H1 (cell line): ENCODE measurements around the gene PC. TPM values are rescaled to one million over a fixed set of nuclear protein-coding genes. Genes with fewer than 3 reads are reported as not detected.

ENCODE experiments used
- ASH2L ChIP-seq: fragments of 200-600, 300-600 bp; sonication (generic); IDR thresholded peaks from one replicate; pipeline ENCODE4 v1.7.1; 2017; ENCODE audit warnings: low read length
- BACH1 ChIP-seq: IDR thresholded peaks from 2 replicates; pipeline ENCODE4 v1.6.1; 2012; ENCODE audit warnings: low read length, improper control_type of control experiment
- BCL11A ChIP-seq, 2 experiments: IDR thresholded peaks; one replicate each; pipeline ENCODE4 v1.6.1; 2011; ENCODE audit warnings: low read depth in 2 of 2, low read length in 2 of 2, mild to moderate bottlenecking in 2 of 2
- CBX8 ChIP-seq: fragments of 300-800, 300-1000 bp; sonication (generic); IDR thresholded peaks from 2 replicates; pipeline ENCODE4 v1.7.1; 2016; ENCODE audit warnings: low read depth, low read length, borderline replicate concordance
- CHD1 ChIP-seq: IDR thresholded peaks from 2 replicates; pipeline ENCODE4 v1.6.1; 2012; ENCODE audit warnings: low read depth, low read length, improper control_type of control experiment
- EZH2 ChIP-seq: fragments of 200-600 bp; sonication (generic); IDR thresholded peaks from 2 replicates; pipeline ENCODE4 v1.7.1; 2012; ENCODE audit warnings: low read depth, mild to moderate bottlenecking, moderate library complexity, low read length, inconsistent platforms; ENCODE audit not compliant: severe bottlenecking
- GABPA ChIP-seq: IDR thresholded peaks from 2 replicates; pipeline ENCODE4 v1.6.1; 2011; ENCODE audit warnings: mild to moderate bottlenecking, low read length, moderate library complexity, borderline replicate concordance; ENCODE audit not compliant: insufficient read depth
- KDM5A ChIP-seq: fragments of 200-600 bp; IDR thresholded peaks from 2 replicates; pipeline ENCODE4 v1.7.1; 2012; ENCODE audit warnings: mild to moderate bottlenecking, low read length, inconsistent platforms, mixed read lengths
- NRF1 ChIP-seq: IDR thresholded peaks from 2 replicates; pipeline ENCODE4 v1.6.1; 2011; ENCODE audit warnings: mild to moderate bottlenecking, low read depth, low read length, improper control_type of control experiment
- PHF8 ChIP-seq: fragments of 200-600 bp; sonication (generic); conservative IDR thresholded peaks from 2 replicates; pipeline ENCODE4 v1.7.1; 2012; ENCODE audit warnings: low read depth, mild to moderate bottlenecking, inconsistent platforms, low read length, moderate library complexity
- POLR2AphosphoS5 ChIP-seq: IDR thresholded peaks from 2 replicates; pipeline ENCODE4 v1.6.1; 2011; ENCODE audit warnings: low read depth, low read length
- POU5F1 ChIP-seq: IDR thresholded peaks from 2 replicates; pipeline ENCODE4 v1.6.1; 2011; ENCODE audit warnings: low read depth, mild to moderate bottlenecking, low read length, moderate library complexity
- RAD21 ChIP-seq, 2 experiments: IDR thresholded peaks in 1 of 2; conservative IDR thresholded peaks in 1 of 2; 2 replicates each; pipeline ENCODE4 v1.6.1; 2011; ENCODE audit warnings: low read depth in 2 of 2, low read length in 2 of 2, improper control_type of control experiment in 1 of 2, inconsistent platforms in 1 of 2, mild to moderate bottlenecking in 1 of 2, moderate library complexity in 1 of 2
- RFX5 ChIP-seq: IDR thresholded peaks from 2 replicates; pipeline ENCODE4 v1.6.1; 2011; ENCODE audit warnings: low read depth, low read length, improper control_type of control experiment, borderline replicate concordance
- RNF2 ChIP-seq: fragments of 200-900, 300-1000 bp; sonication (generic); IDR thresholded peaks from 2 replicates; pipeline ENCODE4 v1.7.1; 2016; ENCODE audit warnings: borderline replicate concordance, low read depth, mild to moderate bottlenecking, antibody characterized with exemption, low read length; ENCODE audit not compliant: poor library complexity, severe bottlenecking; ENCODE audit errors: missing control alignments
- SIRT6 ChIP-seq: IDR thresholded peaks from one replicate; pipeline ENCODE4 v1.7.1; 2012; ENCODE audit warnings: low read length, inconsistent platforms
- SP1 ChIP-seq: IDR thresholded peaks from 2 replicates; pipeline ENCODE4 v1.6.1; 2011; ENCODE audit warnings: low read depth, low read length
- SP4 ChIP-seq: IDR thresholded peaks from 2 replicates; pipeline ENCODE4 v1.6.1; 2012; ENCODE audit warnings: low read length, inconsistent platforms
- SRF ChIP-seq: IDR thresholded peaks from 2 replicates; pipeline ENCODE4 v1.6.1; 2011; ENCODE audit warnings: mild to moderate bottlenecking, low read depth, low read length, moderate library complexity
- TBP ChIP-seq: IDR thresholded peaks from 2 replicates; pipeline ENCODE4 v1.6.1; 2011; ENCODE audit warnings: low read depth, low read length, improper control_type of control experiment
- polyA plus RNA-seq, 7 experiments: library from polyadenylated mRNA; depleted of rRNA in 3 of 7; stranded (reverse) in 5 of 7; unstranded in 2 of 7; fragments of >200 nt in 5 of 7; fragments of 200-250 nt in 2 of 7; gene quantifications; 1 replicate in 5 of 7; 2 replicates in 1 of 7; 4 replicates in 1 of 7; pipeline versions ENCODE4 v1.2.1 to v1.2.3, GENCODE V29; 2011 to 2013; ENCODE audit warnings: missing spikeins in 2 of 7, mixed read lengths in 2 of 7
- total RNA-seq: library from RNA; stranded (reverse); fragmentation: NEBNext Ultra II Directional; extraction: Animal tissue kit (Norgen Biotek cat#: 25700); gene quantifications from 2 replicates; pipeline ENCODE4 v1.2.1, GENCODE V29; 2021
- TF ChIP-seq, protein P1 (sequence below): IDR thresholded peaks from 2 replicates; pipeline ENCODE4 v1.6.1; 2012; ENCODE audit warnings: low read length, inconsistent platforms
- TF ChIP-seq, protein P2 (sequence below): IDR thresholded peaks from 2 replicates; pipeline ENCODE4 v1.6.1; 2011; ENCODE audit warnings: low read depth, mild to moderate bottlenecking, low read length; ENCODE audit not compliant: insufficient read depth

Gene PC
- total and polyA plus RNA-seq, 2 of the 8 experiments (the other 6 are each of a cell fraction or from before 2014, with no cell fraction given) = 11.5 to 27.5 TPM

DNA sequence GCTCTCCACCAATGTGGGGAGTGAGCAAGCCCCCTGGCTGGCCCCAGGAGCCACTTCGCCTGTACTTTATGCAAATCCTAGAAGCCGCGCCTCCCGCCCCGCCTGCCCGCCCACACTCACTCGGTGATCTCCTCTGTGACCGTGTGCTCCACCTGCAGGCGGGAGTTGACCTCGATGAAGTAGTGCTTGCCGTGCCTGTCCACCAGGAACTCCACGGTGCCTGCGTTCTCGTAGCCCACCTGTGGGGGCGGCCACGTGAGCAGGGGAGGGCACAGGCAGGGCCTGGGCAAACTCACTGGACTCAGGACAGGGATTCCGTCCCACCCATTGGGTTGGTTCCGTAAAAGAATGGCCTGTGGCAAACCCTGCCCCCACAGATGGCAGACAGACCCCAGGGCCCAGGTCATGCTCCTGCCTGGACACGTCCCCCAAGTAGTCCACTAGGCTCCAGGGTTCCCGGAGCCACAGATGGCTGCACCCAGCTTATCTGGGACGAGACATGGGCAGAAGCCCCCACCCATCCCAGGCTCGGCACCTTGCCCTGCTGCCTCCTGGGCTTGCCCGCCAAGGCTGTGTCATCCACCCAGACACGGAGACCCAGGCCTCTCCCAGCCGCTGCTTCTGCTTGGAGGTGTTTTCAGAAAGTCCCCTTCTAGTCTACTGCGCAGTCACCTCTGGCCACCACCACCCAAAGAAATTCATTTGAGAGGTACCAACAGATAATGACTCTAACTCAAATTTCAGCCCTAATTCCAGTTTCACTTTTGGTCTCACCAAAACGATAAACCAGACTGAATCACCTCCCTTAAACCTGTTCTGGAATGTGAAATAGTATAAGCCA, 89.2 kb downstream of the PC start (continued):
- TF ChIP-seq RNF2 = no peak
- no peak for TF ChIP-seq SIRT6
- no peak for TF ChIP-seq PHF8
- TF ChIP-seq CBX8 = no peak
- no peak for TF ChIP-seq SP4
- TF ChIP-seq TBP = no peak
- no peak for TF ChIP-seq SP1
- peak; percentile 89 for TF ChIP-seq BACH1
- TF ChIP-seq KDM5A = no peak
- peak; percentile 50 to 62 for TF ChIP-seq RAD21 (IDR thresholded peaks at IDR 0.05 in 1 of 2, conservative IDR thresholded peaks at IDR 0.05 in 1 of 2; ENCODE audit: low read depth in 2 of 2, low read length in 2 of 2)
- TF ChIP-seq RFX5 = no peak
- no peak for TF ChIP-seq ASH2L
- no peak for TF ChIP-seq NRF1
- no peak for TF ChIP-seq POLR2AphosphoS5
- no peak for TF ChIP-seq EZH2
- no peak for TF ChIP-seq SRF
- TF ChIP-seq POU5F1 = no peak
- TF ChIP-seq, protein P1, sequence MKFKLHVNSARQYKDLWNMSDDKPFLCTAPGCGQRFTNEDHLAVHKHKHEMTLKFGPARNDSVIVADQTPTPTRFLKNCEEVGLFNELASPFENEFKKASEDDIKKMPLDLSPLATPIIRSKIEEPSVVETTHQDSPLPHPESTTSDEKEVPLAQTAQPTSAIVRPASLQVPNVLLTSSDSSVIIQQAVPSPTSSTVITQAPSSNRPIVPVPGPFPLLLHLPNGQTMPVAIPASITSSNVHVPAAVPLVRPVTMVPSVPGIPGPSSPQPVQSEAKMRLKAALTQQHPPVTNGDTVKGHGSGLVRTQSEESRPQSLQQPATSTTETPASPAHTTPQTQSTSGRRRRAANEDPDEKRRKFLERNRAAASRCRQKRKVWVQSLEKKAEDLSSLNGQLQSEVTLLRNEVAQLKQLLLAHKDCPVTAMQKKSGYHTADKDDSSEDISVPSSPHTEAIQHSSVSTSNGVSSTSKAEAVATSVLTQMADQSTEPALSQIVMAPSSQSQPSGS = no peak
- TF ChIP-seq, protein P2, sequence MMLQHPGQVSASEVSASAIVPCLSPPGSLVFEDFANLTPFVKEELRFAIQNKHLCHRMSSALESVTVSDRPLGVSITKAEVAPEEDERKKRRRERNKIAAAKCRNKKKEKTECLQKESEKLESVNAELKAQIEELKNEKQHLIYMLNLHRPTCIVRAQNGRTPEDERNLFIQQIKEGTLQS = 0 out of 2 replicates have a peak, but pooled peaks have one; percentile 20
- TF ChIP-seq CHD1 = no peak
- no peak for TF ChIP-seq BCL11A (IDR thresholded peaks at IDR 0.05; ENCODE audit: low read depth in 2 of 2, low read length in 2 of 2)
- TF ChIP-seq GABPA = peak; percentile 52; the same call in 1 of the 2 replicates
